NCI-H1092 (cell line): Measurements from ENCODE around the gene DNLZ.
A peak's percentile ranks its signal among the peaks of the same experiment; 100 is the strongest.
"Not testable (repeated sequence)": the region's sequence is repeated elsewhere in the genome, so short reads cannot be mapped to it uniquely, and the experiment has no call there.

ENCODE experiments used
- DNase-seq: peaks from one replicate; lab custom pipeline; 2025; lab: John Stamatoyannopoulos, UW

The DNLZ gene

DNA sequence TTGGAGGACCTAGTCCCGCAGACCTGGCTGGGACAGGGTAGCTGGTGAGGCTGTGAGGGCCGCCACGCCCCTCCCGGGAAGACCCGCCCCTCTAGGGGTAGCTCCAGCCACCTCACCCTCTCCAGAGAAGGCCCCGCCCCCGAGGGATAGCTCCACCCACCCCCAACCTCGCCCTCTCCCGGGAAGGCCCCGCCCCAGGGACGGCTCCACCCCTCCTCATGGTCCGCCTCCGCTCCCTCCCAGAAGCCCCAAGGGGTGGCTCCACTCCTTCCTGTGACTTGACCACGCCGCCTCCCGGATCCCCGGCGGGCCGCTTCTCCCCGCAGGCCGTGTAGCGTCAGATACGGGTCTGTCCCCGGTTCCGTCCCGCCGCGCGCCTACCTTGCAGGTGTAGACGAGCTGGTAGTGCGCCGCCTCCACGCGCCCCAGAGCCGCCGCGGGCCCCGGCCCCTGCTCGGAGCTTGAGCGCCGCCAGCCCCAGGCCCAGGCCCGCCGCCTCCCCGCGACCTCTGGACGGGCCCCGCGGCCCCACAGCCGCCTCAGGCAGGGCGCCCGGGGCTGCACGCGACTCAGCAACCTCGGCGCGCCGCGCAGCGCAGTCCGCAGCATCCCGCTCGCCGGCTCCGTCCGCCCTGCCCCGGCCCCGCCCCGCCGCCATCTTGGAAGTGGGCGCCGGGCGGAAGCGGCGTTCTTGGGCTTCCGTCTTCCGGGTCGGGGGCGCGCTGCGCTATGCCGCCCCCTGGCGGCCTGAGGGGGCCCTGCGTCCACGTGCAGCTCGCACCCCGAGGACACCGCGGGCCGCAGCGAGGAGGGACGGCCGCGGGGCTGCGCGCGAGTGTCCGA, at the start of gene DNLZ:
Gene DNLZ (minus strand): TSS at position 639 of the 843 bp plus-strand sequence. CDS start 30 bp downstream, at position 609.
- peak; percentile 76 for DNase-seq

DNA sequence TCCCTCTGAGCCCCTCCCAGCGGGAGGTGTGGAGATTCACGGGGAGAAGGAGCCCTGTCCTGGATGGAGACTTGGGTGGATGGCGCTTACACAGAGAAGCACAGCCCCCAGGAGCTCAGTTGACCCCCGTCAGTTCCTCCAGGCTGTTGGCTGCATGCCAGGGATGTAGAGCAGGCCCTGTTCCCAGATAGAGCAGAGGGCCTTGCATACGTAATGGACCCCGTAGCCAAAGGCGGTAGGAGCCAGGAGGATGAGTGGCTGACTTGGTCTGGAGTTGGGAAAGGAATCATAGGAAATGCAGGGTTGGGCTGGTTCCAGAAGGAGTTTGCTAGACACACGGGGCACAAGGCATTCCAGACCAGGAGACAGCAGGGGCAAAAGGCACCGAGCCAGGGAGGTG, 49.4 kb upstream of the DNLZ start:
- DNase-seq, result no peak

DNA sequence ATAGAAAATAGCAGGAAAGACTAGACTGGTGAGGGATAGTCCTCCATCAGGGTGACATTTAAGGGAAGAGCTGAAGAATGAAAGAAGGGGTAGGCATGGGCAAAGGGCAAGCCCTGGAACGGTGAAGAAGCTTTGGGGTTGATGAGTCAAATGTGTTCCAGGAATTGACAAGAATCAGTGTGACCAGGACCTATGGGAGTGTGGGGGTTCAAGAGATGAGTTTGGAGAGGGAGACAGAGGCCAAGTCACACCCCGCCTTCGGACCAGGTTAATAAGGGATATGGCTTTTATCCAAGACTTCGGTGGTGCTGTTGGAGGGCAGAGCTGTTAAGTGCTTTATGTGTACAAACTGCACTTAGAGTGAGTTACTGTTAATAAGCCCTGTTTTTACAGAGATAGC, 47.8 kb upstream of the DNLZ start:
- DNase-seq, result no peak

DNA sequence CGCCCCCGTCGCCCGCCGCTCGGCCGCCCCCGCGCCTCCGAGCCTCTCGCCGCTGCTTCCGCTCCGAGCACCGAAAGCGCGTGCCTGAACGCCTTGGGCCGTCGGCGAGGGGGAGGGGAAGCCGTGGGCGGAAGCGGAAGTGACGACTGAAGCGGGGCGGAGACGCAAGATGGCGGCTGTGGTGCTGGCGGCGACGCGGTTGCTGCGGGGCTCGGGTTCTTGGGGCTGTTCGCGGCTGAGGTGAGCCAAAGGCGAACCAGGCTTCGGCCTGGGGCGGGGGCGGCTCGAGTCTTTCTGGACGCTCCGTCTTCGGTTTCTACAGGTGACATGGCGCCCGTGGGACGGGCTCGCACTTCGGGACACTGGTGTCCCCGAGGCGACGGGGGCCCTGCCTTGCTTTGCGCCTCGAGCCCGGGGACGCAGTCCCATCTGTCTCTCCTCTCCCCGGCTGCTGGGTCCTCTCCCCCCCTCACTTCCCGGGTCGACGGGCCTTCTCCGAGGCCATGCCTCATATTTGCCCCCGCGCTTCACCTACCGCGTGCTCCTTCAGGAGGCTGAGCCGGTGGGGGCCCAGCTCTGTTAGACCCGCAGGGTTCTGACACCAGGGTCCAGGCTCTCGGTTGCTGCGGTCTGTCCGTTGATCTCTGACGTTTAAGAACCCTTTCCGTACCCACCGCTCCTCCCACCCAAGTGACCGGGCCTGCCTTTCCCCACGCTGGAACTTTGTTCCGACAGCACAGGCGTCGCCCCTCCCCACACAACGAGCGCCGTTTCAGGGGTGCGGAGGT, 47.1 kb upstream of the DNLZ start, which contains the start of the genes ENTR1 and PMPCA:
Gene ENTR1 (minus strand): TSS at position 115 of the 788 bp plus-strand sequence. CDS start 217 bp downstream, outside the sequence.
Gene PMPCA (plus strand): TSS at position 159 of the 788 bp plus-strand sequence. CDS start 11 bp downstream, at position 170.
- peak; percentile 88 for DNase-seq

DNA sequence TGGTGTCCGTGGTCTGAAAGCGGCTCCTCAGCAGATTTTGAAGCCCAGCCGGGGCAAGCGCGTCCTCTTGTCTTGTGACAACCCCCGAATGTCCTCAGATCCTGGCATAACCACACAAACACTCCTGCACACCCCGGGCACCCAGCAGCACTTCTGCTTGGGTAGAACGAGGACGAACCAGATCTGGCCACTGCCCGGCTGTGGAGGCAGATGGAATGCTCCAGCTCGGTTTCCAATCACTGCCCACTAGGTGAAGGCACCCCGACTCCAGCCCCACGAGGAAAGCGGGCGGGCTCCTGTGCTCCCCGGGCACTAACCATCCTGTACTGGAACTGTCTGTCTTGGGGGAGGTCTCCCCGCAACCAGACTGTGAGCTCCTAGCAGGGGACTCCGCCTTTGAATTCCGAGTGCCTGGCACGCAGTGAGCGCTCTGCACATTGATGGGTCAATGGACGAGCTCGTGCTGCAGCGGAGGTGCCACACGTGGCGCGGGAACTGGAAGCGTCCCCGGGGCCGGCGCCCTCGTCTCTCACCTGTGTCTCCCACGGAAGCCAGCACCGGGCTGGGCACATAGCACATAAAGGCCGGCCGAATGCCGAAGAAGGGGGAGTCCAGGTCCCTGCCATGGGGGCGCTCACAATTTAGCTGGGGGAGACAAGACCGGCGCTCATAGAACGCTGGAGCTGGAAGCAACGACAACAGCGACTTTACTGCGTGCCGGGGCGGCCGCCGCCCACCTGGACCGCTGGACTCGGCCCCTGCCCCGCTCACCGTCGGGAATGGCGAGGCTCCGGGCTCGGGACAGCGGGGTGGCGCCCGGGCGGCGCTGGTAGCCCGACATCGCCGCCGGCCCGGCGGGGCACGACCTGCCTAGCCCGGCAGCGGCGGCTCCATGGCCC, 46.3 kb upstream of the DNLZ start:
- DNase-seq, result peak; percentile 15

DNA sequence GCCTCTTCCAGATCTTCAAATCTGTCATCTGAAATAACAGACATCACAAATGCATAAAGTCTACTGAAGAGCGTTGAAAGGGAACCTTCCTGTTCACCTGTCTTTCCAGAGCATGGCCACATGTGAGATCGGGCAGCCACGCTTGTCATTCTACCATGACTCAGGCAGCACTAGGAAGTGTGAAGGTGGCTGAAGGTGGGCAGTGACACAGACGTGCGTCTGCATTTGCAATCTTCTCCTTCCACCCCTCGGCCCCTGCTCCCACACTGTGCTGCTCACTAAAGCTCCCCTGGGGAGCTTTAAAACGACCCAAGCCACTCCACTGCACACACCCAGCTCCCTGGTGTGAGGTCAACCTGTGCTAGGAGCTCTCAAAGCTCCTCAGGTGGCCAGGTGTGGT, 44.4 kb upstream of the DNLZ start:
- no peak for DNase-seq

DNA sequence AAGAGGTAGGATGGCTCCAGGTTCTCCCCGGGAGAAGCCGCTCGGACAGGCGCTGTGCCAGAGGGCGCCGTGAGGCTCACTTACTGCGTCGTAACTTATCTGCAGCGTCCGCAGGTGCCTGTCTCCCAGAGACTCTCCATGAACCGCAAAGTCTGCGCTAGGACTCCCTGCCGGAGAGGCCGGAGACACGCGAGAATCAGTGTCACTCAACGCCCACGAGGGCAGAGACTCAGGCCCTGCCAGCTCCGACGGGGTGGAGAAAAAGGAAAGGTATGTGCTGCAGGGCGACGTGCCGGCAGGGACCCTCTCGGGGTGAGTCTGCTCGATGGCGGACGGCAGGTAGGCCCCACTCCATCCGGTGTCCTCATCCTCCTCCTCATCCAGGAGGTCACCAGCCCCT, 43.5 kb upstream of the DNLZ start:
- DNase-seq, result not testable (repeated sequence)

DNA sequence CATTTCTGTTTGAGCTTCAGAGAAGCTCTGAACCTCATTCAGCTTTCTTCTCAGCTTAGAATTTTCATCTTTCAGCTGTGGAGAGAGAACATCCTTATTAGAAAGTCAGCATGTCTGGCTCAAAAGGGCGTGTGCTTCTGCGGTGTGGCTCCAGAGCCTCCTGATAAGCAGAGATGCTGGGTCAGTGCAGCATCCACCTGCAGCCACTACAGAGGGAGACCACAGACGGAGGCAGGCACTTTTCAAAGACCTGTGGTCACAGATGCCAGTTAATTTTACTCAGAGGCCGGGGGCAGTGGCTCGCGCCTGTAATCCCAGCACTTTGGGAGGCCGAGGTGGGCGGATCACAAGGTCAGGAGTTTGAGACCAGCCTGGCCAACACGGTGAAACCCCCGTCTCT, 42.4 kb upstream of the DNLZ start:
- DNase-seq, result not testable (repeated sequence)

DNA sequence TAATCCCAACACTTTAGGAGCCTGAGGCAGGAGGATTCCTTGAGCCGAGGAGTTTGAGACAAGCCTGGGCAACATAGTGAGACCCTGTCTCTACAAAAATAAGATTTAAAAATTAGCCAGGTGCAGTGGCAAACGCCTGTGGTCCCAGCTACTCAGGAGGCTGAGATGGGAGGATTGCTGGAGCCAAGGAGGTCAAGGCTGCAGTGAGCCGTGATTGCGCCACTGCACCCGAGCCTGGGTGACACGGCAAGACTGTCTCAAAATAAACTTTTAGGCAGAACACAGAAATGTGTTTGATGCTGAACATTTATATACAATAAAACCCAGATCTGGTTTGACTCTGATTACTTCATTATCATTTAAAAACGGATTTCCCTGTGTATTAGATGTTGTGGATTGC, 41.9 kb upstream of the DNLZ start:
- no peak for DNase-seq

DNA sequence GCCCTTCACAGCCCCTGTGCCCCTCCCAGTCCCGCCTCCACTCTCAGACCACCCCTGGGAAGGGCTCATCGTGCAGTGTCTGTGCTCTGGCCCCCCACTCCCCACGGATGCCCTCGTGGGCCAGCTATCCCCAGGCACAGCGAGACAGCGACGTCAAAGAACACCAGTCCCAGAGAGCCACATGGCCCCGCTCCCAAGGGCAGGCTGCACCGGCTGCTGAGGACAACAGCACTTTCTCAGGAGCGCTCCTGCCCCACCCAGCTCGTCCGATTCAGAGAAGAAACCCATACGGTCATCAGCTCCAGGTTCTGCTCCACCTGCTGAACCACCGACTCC, 41.2 kb upstream of the DNLZ start:
- DNase-seq, result no peak

DNA sequence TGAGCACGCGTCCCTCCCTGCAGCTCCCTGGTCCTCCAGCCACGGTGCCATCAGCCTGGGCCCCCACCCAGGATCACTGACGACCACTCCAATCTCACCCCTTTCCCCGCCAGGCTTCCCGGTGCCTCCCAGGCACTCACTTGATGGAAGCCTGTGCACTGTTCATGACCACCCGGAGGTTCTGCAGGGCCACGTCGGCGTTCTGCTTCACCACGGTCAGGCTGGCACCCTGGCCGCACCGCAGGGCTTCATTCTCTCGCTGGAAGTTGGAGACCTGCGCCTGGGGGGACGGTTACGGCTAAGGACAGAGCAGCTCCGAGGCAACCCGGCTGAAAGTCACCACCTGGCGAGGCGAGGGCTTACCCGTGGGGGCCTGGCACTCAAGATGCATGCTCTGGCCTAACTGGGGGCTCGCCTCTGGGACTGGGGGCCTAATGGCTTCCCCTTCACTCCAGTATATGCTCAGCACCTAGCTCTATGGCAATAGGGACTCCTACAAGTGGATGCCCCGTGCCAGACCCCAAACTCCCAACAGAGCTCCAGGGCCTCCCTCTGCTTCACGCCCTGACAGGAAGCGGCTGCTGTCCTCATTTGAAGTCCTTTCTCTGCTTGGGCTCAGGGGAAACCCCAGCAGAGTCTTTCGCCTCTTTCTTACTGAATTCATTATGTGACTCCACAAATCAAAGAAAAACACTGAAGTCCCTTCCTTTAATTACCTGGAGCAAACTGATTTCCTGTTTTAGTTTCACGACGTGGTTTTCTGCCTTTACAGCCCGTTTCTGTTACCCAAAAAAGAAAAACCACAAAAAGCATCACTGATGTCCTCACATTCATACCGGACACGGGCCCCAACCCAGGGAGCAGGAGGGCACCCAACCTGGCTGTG, 40.6 kb upstream of the DNLZ start:
- DNase-seq, result no peak

DNA sequence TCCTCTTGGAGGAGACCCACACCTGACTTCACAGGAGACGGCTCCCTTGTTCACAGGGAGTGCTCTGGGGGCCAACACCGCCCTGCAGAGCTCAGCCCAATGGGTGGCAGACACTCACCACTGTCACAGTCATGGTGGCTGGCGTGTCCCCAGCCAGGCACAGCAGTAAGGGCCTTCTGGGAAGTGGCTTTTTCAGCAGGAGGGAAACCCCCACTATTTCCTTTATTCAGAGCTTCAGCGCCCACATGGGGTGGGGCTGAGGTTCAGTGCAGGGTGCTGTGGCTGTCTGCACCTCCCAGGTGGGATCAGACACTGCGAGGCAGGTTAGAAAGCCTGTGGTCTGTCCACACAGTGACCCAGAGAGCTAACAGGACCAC, 40.0 kb upstream of the DNLZ start:
- no peak for DNase-seq

DNA sequence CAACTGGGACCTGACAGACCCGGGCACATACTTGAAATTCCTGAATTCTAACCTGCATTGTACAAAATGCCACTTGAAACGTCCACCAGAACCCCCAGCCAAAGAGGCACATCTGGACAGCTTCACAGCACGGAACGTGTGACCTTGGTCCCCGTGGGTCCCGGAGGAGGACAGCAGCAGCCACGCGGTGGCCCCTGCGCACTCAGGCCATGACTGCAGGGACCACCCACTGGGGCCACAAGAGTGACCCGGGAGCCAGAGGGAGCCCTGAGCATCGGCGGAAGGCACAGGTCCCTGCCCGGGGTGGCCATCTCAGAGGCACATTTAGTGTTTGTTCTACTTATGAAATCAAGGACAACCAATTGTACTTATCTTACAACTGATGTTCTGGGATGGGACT, 38.5 kb upstream of the DNLZ start:
- no peak for DNase-seq

DNA sequence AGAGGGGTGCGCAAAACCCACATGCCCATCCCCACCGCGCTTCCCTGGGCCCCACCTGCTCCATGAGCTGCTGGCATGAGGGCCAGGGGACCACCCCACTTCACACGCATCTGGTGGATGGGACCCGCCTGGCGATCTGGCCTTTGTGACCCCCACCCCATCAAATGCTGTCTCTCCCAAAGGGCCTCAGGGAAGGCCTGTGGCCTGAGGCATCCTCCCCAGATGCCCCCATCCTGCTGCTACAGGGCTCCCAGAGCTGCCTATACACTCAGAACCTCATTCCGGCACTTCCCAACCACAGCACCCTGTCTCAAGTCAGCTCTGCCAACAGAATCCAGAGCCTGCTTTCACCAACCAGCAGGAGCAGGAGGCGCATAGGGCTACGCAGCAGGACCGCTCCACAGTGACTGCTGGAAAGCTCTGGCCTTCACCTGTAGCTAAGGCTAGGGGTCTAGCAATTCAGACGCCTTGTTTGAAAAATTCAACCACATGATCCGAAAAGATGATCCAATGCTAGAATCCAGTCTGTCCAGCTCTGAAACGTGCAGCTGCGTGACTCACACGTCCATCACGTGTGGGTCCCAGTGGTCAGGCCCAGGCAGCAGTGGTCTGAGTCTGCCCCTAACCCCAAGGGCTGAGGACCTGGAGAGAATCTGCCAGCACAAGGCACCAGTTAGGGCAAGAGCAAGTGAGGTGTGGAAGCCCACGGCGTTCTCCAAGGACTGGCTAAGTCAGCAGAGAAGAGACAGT, 37.8 kb upstream of the DNLZ start:
- no peak for DNase-seq

DNA sequence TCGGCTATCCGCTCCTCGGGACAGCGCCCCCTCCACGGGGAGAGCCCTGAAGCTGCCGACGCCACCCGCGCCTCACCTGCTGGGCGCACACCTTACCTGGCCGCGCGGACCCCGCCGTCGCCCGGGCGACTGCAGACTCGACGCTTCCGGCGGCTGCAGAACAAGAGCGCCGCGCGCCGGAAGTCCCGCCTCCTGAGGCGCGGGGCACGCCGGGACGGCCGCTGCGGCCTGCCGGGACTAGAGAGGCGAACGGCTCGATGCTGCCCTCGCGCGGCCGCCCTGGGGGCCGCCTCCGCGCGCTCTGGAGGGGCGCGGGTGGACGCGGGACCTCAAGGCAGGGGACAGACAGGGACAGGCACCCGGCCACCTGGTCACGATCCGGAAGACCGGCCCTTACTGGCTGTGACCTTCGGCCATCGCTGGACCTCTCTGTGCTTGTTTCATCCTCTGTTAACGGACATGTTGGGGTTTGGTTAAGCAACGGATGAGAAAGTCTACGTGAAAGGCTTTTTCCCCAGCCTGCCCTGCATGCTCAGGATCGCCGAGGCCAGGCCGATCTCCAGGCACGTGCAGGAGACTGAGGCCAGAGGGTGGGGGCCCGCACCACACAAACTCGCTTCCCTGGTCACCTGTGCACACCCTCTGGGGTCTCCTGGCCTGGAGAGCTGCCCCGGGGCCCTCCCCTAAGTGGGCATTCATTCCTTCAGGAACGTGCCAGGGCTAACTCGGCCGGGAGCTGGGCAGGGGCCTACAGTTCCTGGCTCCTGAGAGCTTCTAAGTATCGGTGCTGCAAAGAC, 36.7 kb upstream of the DNLZ start, which contains the start of gene SNAPC4:
Gene SNAPC4 (minus strand): TSS at position 133 of the 797 bp plus-strand sequence. CDS start 1,742 bp downstream, outside the sequence.
- DNase-seq, result peak; percentile 81

DNA sequence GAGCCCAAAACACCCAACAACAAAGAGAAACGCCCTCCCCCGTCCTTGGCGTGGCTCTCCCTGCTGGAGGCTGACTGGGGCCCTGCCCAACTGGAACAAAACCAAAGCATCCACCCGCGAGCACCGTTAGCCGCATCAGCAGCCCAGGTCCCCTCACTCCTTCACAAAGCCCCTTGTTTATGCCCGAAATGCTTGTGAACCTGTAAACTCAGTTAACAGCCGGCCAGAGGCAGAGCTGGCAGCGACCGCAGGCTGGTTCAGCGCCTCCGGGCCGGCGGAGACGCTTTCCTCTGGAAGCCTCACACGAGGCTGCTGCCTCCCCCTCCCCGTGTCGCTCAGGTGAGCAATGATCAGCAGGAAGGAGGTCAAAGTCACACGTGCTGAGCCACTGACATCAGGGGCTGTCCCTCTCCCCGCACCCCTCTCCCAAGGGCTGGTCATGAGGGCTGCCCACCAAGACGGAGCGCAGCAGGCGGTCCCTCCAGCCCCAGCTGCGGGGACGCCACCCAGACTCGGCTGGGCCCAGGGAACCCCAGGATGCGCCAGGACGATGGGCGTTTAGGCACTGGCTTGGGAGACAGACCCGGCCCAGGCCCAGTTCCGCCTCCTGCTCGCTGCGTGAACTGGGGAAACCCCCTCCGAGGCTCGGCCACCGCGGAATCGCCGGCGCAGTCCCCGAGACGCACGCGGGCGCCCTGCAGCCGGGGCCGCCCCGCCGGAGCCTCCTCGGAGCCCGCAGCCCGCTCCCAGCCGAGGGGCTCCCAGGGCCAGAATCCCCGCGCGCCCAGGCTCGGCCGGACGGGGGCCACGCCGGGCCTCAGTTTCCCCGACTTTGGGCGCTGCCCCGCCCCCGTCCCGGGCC, 35.9 kb upstream of the DNLZ start:
- no peak for DNase-seq

DNA sequence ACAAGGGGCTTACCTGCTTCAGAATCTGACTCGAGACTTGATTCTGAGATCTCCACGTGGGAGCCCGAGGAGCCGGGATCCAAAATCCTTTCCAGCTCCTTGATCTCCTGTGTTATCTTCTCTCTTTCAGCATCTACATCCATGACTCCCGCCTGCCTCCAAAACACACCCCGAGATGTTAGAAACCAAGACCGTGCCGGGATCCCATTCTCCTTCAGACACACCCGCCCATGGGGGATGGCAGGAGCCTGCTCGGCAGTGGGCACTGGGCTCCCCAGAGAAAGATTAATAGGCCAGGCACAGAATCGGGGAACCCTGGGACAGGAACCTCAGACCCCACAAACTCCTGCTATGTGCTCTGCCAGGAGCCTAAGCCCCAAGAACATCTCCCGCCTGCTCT, 34.7 kb upstream of the DNLZ start:
- no peak for DNase-seq

DNA sequence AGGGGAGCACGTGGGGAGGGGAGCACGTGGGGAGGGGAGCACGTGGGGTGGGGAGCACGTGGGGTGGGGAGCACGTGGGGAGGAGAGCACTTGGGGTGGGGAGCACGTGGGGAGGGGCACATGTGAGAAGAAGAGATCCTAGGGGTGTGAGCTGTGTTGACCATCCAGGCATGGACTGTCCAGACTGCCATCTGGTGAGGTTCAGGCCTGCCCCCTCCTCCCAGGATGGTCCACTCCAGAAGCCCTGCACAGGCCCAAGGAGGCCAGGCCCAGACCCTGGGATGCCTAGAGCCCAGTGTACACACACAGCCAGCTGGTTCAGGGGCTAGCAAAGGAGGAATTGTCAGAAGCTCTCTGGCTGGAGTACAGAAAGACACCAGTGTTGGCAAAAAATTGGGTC, 34.1 kb upstream of the DNLZ start:
- no peak for DNase-seq

DNA sequence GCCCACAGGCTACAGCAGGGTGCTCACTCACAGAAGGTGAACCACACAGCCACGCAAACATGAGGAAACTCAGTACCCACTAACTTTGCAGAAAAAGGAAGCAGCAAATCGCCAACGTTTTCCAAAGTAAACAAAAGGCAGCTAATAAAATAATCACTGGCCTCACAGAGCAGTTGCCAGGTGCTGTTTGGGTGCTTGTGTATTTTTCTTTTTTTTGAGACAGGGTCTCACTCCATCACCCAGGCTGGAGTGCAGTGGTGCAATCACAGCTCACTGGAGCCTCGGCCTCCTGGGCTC, 32.6 kb upstream of the DNLZ start:
- no peak for DNase-seq
